Measurements from ENCODE around the gene NAA80.
A peak's percentile ranks its signal among the peaks of the same experiment; 100 is the strongest.

The NAA80 gene

DNA sequence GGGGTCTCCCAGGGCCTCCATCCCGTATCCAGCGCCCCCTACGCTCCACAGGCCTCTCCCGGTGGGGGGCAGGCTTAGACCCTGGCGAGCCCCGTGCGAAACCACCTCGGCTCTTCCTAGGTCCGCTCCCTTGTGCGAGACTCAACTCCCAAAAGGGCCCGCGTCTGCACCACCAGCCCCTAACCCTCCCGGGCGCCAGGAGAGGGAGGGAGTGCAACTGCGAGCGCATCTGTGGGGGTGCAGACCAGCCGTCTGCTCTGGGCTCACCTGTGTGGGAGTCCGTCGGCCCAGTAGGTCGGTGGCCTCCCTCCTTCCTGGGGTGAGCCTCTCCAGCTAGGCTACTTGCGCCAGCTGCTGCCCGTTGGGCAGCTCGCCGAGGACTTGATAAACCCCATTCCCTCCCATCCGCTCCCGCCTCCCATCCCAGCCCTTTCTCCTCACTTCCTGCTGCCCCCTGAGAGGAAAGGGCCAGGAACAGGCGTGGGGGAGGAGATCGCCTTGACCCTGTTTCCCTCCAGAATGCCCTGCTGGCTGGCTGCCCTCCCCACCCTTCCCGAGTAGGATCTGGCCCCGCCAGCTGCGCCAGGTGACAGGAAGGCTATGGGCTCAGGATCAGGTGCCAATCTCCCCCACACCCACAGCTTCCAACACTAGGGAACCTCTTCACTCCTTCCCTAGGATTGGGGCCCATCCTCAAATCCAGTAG is 23.3 kb upstream of the NAA80 start, which contains the start of gene HYAL2:
Gene HYAL2 (minus strand): TSS at position 360 of the 706 bp plus-strand sequence. CDS start 2,256 bp downstream, outside the sequence.
- TF ChIP-seq, protein P1, sequence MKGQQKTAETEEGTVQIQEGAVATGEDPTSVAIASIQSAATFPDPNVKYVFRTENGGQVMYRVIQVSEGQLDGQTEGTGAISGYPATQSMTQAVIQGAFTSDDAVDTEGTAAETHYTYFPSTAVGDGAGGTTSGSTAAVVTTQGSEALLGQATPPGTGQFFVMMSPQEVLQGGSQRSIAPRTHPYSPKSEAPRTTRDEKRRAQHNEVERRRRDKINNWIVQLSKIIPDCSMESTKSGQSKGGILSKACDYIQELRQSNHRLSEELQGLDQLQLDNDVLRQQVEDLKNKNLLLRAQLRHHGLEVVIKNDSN (IDR thresholded peaks at IDR 0.05): no peak
- no peak for TF ChIP-seq EP300 (IDR thresholded peaks at IDR 0.05; ENCODE audit: borderline replicate concordance)
- TF ChIP-seq TCF12 (IDR thresholded peaks at IDR 0.05; ENCODE audit: low read depth): no peak
- TF ChIP-seq CEBPB (IDR thresholded peaks at IDR 0.05): no peak
- no peak for TF ChIP-seq EGR1 (IDR thresholded peaks at IDR 0.05)
- TF ChIP-seq REST (IDR thresholded peaks at IDR 0.05; ENCODE audit: low read depth): no peak
- TF ChIP-seq TEAD4 (IDR thresholded peaks at IDR 0.05): no peak
- TF ChIP-seq RAD21 (IDR thresholded peaks at IDR 0.05; ENCODE audit: low read depth): no peak
- TF ChIP-seq YY1 (IDR thresholded peaks at IDR 0.05; ENCODE audit: low read depth): no peak
- TF ChIP-seq, protein P2, sequence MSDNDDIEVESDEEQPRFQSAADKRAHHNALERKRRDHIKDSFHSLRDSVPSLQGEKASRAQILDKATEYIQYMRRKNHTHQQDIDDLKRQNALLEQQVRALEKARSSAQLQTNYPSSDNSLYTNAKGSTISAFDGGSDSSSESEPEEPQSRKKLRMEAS (IDR thresholded peaks at IDR 0.05): no peak
- TF ChIP-seq TAF1 (IDR thresholded peaks at IDR 0.05; ENCODE audit: low read depth): no peak

GRCh38 chr3:50322115-50322385 is 22.8 kb upstream of the NAA80 start:
- TF ChIP-seq, protein P1 (IDR thresholded peaks at IDR 0.05): no peak
- no peak for TF ChIP-seq CREB1 (IDR thresholded peaks at IDR 0.05; ENCODE audit: low read depth)
- no peak for TF ChIP-seq EGR1 (IDR thresholded peaks at IDR 0.05)

DNA sequence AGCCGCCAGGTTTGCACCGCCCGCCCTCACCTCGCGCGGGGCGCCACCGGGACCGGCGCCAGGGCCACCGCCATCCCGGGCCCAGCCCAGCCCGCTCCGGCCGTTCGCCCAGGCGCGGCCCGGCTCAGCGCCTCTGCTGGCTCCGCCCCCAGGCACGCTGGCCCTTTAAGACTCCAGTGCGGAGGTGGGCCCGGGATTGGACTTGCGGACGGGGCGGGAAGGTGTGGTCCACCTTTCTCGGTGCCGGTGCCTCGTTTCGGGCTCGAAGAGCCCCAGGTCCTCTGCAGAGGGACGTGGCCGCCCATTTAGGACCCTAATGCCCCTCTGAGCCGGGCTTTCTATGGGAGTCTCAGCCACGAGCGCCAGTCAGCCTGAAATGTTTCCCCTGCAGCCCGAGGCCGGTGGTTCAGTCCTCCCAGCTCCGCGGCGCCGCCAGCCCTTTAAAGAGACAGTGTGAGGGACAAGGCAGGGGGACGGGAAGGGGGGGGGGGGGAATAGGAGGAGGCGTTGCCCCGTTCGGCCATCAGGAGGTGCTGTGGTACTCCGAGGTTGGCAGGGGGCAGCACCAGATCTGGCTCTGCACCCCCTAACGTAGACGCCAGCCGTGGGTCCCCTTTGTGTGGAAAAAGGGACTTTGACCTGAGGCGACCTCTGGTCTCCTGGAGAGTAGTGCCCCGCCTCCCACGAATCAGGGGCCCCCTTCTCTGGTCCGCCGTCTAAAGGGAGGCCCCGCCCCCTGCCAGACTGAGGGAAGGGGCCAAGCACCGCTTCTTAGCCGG is 22.3 kb upstream of the NAA80 start:
- TF ChIP-seq YY1 (IDR thresholded peaks at IDR 0.05; ENCODE audit: low read depth) (peak; percentile 53), EGR1 (IDR thresholded peaks at IDR 0.05) (peak; percentile 71; the same call in 1 of the 2 replicates), REST (IDR thresholded peaks at IDR 0.05; ENCODE audit: low read depth) (no peak), CREB1 (IDR thresholded peaks at IDR 0.05; ENCODE audit: low read depth) (0 out of 2 replicates have a peak, but pooled peaks have one; percentile 26), EP300 (IDR thresholded peaks at IDR 0.05; ENCODE audit: borderline replicate concordance) (peak; percentile 68; the same call in 1 of the 2 replicates), ZBTB7A (IDR thresholded peaks at IDR 0.05; ENCODE audit: low read depth) (peak; percentile 43; the same call in 1 of the 2 replicates), RAD21 (IDR thresholded peaks at IDR 0.05; ENCODE audit: low read depth) (no peak; the same call in 1 of the 2 replicates), CEBPB (IDR thresholded peaks at IDR 0.05) (no peak)
- TF ChIP-seq, protein P2 (IDR thresholded peaks at IDR 0.05): peak; percentile 85

GRCh38 chr3:50320853-50321335 is 21.7 kb upstream of the NAA80 start:
- TF ChIP-seq TAF1 (IDR thresholded peaks at IDR 0.05; ENCODE audit: low read depth): no peak; the same call in 1 of the 2 replicates
- peak; percentile 89 for TF ChIP-seq ZBTB7A (IDR thresholded peaks at IDR 0.05; ENCODE audit: low read depth)
- TF ChIP-seq, protein P1 (IDR thresholded peaks at IDR 0.05): peak; percentile 73
- no peak for TF ChIP-seq YY1 (IDR thresholded peaks at IDR 0.05; ENCODE audit: low read depth)
- no peak for TF ChIP-seq RAD21 (IDR thresholded peaks at IDR 0.05; ENCODE audit: low read depth)
- TF ChIP-seq EGR1 (IDR thresholded peaks at IDR 0.05): peak; percentile 15; the same call in 1 of the 2 replicates
- TF ChIP-seq, protein P2 (IDR thresholded peaks at IDR 0.05): no peak; the same call in 1 of the 2 replicates
- TF ChIP-seq FOXM1 (IDR thresholded peaks at IDR 0.05; ENCODE audit: borderline replicate concordance, low read depth): no peak
